Measurements from ENCODE around the gene SEC24C. TPM values are rescaled to one million over a fixed set of nuclear protein-coding genes. Genes with fewer than 3 reads are reported as not detected.

The SEC24C gene
- total and polyA plus RNA-seq, 8 donors, result 23.3 to 42.5 (median 32.8) TPM

- intact Hi-C loops (cut with DNase I), result no loop called here
- WGBS, 2 donors, result 61 to 73% methylated on average over 5 of the region's 5 CpGs
- Histone ChIP-seq H3K9me3 (no peaks in the 10 kb centered on the region), H3K27me3 (no peaks in the 10 kb centered on the region), H3K27ac (no peak overlapping the region), H3K4me3 (no peak overlapping the region), H3K4me1 (peaks cover 6 to 27% (median 16%) of the 10 kb centered on the region in 3 donors), H3K36me3 (peaks cover 0 to 10% (median 0%) of the 10 kb centered on the region in 3 donors)
- no peak for DNase-seq
- no peak for FAIRE-seq
- no peak for TF ChIP-seq CTCF (IDR thresholded peaks at IDR 0.05)
- ATAC-seq, result no peak
Observed at GRCh38 chr10:73780301-73780700, 36.1 kb downstream of the SEC24C start.

- DNase-seq, result no peak
- Histone ChIP-seq H3K36me3 (peaks cover 0 to 3% (median 0%) of the 10 kb centered on the region in 3 donors), H3K4me3 (peak overlapping the region in 3 of 4 donors; percentile 59 to 99 (median 89)), H3K4me1 (peaks cover 5 to 22% (median 16%) of the 10 kb centered on the region in 3 donors), H3K9me3 (no peaks in the 10 kb centered on the region), H3K27ac (no peak overlapping the region), H3K27me3 (no peaks in the 10 kb centered on the region)
- TF ChIP-seq CTCF (IDR thresholded peaks at IDR 0.05), result no peak
- ATAC-seq, result no peak
- WGBS, 2 donors, result 12 to 19% methylated on average over 11 of the region's 11 CpGs
- intact Hi-C loops (cut with DNase I), result no loop called here
- FAIRE-seq, result no peak
Observed at GRCh38 chr10:73780966-73781365, 36.8 kb downstream of the SEC24C start.

DNA sequence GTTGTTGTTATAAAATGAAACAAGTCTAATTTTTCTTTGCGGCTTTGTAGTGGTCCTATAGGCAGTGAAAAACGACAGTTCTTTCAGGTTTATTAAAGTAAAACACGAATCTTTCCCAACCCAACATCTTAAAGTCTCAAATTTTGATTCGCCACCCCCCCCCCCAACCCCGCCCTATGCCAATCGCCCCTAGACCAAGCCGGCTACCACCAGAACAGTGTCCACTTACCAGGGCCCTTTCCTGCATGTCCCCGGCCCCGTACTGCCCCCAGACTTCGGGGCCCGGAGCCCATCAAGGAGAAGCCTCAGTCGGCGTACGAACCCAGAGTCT lies 37.3 kb downstream of the SEC24C start:
- no peak for DNase-seq
- H3K36me3 ChIP-seq, result no peaks in the 10 kb centered on the region
- H3K4me1 ChIP-seq, result peaks cover 7 to 23% (median 16%) of the 10 kb centered on the region in 3 donors
- intact Hi-C loops (cut with DNase I), result no loop called here
- peak overlapping the region; percentile 59 to 99 (median 87) for H3K4me3 ChIP-seq
- peak overlapping the region; percentile 69 to 91 (median 77) for H3K27ac ChIP-seq
- 0 to 1% methylated on average over 14 of the region's 14 CpGs for WGBS, 2 donors
- FAIRE-seq, result no peak
- H3K27me3 ChIP-seq, result no peaks in the 10 kb centered on the region
- TF ChIP-seq CTCF (IDR thresholded peaks at IDR 0.05), result no peak
- ATAC-seq, result no peak
- H3K9me3 ChIP-seq, result no peaks in the 10 kb centered on the region

GRCh38 chr10:73781879-73782748 lies 37.9 kb downstream of the SEC24C start, which contains the start of gene CHCHD1:
Gene CHCHD1 (plus strand): TSS chr10:73782048. CDS start chr10:73782076, 28 bp downstream.
- Histone ChIP-seq H3K27ac (peak within 1 kb of the TSS; percentile 69 to 91 (median 77)), H3K4me3 (peak within 1 kb of the TSS; percentile 59 to 99 (median 87)), H3K4me1 (peaks cover 13 to 29% (median 22%) of the 10 kb centered on the region in 3 donors), H3K9me3 (no peaks in the 10 kb centered on the region), H3K36me3 (no peaks in the 10 kb centered on the region), H3K27me3 (no peaks in the 10 kb centered on the region)
- ATAC-seq (peak; percentile 72 to 86 (median 81)), FAIRE-seq (no peak), DNase-seq (peak; percentile 86 to 97 (median 90))
- no peak for TF ChIP-seq CTCF (IDR thresholded peaks at IDR 0.05)
- WGBS, 2 donors, result 1% methylated on average over 57 of the region's 57 CpGs
- intact Hi-C loops (cut with DNase I), result no loop called here

- Histone ChIP-seq H3K27ac (peak overlapping the region in 2 of 4 donors; percentile 75 to 91), H3K27me3 (no peaks in the 10 kb centered on the region), H3K36me3 (no peaks in the 10 kb centered on the region), H3K9me3 (no peaks in the 10 kb centered on the region), H3K4me1 (peaks cover 18 to 33% (median 24%) of the 10 kb centered on the region in 3 donors), H3K4me3 (peak overlapping the region in 3 of 4 donors; percentile 59 to 99 (median 89))
- DNase-seq, result no peak
- no peak for FAIRE-seq
- 21 to 31% methylated on average over 2 of the region's 2 CpGs for WGBS, 2 donors
- intact Hi-C loops (cut with DNase I), result no loop called here
- ATAC-seq, result no peak
- no peak for TF ChIP-seq CTCF (IDR thresholded peaks at IDR 0.05)
Observed at GRCh38 chr10:73782749-73783085, 38.5 kb downstream of the SEC24C start.
